ENCODE results near the gene CXCL10.

CXCL10 gene

DNA sequence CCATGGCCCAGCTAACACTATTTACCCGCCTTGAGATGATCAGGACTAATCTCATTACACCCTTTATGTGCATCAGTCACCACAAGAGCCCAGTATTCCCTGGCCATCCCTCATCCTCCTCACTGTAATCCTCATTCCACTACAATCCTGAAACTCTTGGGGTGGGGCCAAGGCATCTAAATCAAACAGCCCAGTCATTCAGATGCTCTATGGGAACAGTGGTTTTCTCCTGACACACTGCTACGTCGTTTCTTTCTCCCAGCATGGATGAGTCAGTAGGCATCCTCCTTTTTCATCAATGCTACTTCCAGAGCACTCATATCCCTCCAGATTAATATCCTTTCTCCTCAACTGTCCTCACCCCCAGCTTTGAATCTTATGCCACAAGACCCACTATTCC lies 38.2 kb downstream of the CXCL10 start:
- no peak for DNase-seq

DNA sequence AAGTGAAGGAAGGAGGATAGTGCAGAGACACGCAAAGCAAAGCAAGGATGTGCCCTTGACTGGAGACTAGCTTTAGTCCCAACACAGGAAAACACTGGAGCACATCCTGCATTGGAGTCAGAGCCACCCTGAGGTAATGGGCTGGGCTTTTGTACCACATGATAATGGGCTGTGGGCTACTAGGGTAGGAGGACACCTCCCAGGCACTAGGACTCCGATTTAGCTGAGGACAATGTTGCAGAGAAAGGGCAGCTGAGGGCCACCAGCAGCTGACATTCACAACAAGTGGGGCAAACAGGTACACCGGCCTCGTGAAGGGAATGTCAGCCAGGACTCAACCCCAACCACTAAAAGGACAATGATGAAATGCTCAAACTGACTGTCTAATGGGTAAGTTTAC lies 42.7 kb downstream of the CXCL10 start:
- no peak for DNase-seq

DNA sequence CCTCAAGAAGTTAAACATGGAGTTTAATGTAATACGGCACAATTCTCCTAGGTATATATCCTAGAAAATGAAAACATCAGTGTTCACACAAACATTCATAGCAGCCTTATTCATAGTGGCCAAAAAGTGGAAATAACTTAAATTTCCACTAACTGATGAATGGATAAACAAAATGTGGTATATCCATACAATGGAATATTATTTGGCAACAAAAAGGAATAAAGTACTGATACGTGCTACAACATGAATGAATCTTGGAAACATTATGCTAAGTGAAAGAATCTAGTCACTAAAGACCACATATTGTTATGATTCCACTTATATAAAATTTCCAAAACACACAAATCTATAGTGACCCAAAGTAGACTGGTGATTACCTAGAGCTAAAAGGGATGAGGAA lies 47.1 kb downstream of the CXCL10 start:
- no peak for DNase-seq

GRCh38 chr4:75973766-75974165 lies 49.5 kb downstream of the CXCL10 start:
- no peak for DNase-seq

Measured in activated effector memory CD4-positive, alpha-beta T cell treated with anti-CD3 and anti-CD28 coated beads, Interleukin-2, amount 50 U/mL, for 16 hours (primary cell).